Middle frontal gyrus (tissue), 1 donor: Measurements from ENCODE around the gene PRRT1B.
A peak's percentile ranks its signal among the peaks of the same experiment; 100 is the strongest.
"Not testable (repeated sequence)": the region's sequence is repeated elsewhere in the genome, so short reads cannot be mapped to it uniquely, and the experiment has no call there.

Experiments
- DNase-seq: peaks from one replicate; pipeline ENCODE4 v3.0.0-alpha.2; 2015; ENCODE audit warnings: low spot score; ENCODE audit errors: extremely low spot score

The PRRT1B gene

GRCh38 chr9:131545003-131545785 is at the start of gene PRRT1B:
PRRT1B (plus strand) TSS chr9:131545523; CDS start chr9:131545616, 93 bp downstream.
- DNase-seq: no peak

GRCh38 chr9:131495785-131496184 is 49.5 kb upstream of the PRRT1B start:
- DNase-seq: no peak

- no peak for DNase-seq
Measured at GRCh38 chr9:131496844-131497405, 48.4 kb upstream of the PRRT1B start.

GRCh38 chr9:131499254-131499767 is 46.0 kb upstream of the PRRT1B start:
- no peak for DNase-seq

- DNase-seq: peak; percentile 39
Measured at GRCh38 chr9:131500377-131500776, 44.9 kb upstream of the PRRT1B start.

GRCh38 chr9:131500939-131501541 is 44.3 kb upstream of the PRRT1B start:
- DNase-seq: no peak

- peak; percentile 69 for DNase-seq
Measured at GRCh38 chr9:131502781-131503625, 42.3 kb upstream of the PRRT1B start, which contains the start of gene POMT1. POMT1 (plus strand) TSS chr9:131502918; CDS start chr9:131504219, 1,301 bp downstream.

GRCh38 chr9:131503626-131504465 is 41.5 kb upstream of the PRRT1B start:
- DNase-seq: no peak

- DNase-seq: no peak
Measured at GRCh38 chr9:131505012-131505411, 40.3 kb upstream of the PRRT1B start.

- no peak for DNase-seq
Measured at GRCh38 chr9:131511416-131511815, 33.9 kb upstream of the PRRT1B start.

- DNase-seq: no peak
Measured at GRCh38 chr9:131511880-131512279, 33.4 kb upstream of the PRRT1B start.

- DNase-seq: no peak
Measured at GRCh38 chr9:131513177-131513576, 32.1 kb upstream of the PRRT1B start.

GRCh38 chr9:131515559-131516031 is 29.7 kb upstream of the PRRT1B start:
- DNase-seq: not testable (repeated sequence)

GRCh38 chr9:131516100-131516499 is 29.2 kb upstream of the PRRT1B start:
- no peak for DNase-seq

- DNase-seq: no peak
Measured at GRCh38 chr9:131516930-131517329, 28.4 kb upstream of the PRRT1B start.

GRCh38 chr9:131517761-131518190 is 27.5 kb upstream of the PRRT1B start:
- no peak for DNase-seq

GRCh38 chr9:131518553-131518952 is 26.8 kb upstream of the PRRT1B start:
- DNase-seq: no peak

GRCh38 chr9:131520503-131520902 is 24.8 kb upstream of the PRRT1B start:
- no peak for DNase-seq

- DNase-seq: no peak
Measured at GRCh38 chr9:131521203-131521602, 24.1 kb upstream of the PRRT1B start.

GRCh38 chr9:131521822-131522221 is 23.5 kb upstream of the PRRT1B start:
- no peak for DNase-seq
